Activated CD8-positive, alpha-beta memory T cell treated with anti-CD3 and anti-CD28 coated beads for 36 hours (primary cell): Measurements from ENCODE around the gene YPEL1. TPM values are rescaled to one million over a fixed set of nuclear protein-coding genes. Genes with fewer than 3 reads are reported as not detected.

Experiments
- CTCF ChIA-PET: fragments of 350-600 bp; sonication (Branson Sonifier 250); formaldehyde crosslinking; loops from one replicate; lab custom pipeline; 2021; ENCODE audit warnings: antibody characterized with exemption; lab: Charles Lee
- POLR2A ChIA-PET: fragments of 350-600 bp; sonication (Branson Sonifier 250); formaldehyde crosslinking; loops from one replicate; lab custom pipeline; 2021; ENCODE audit warnings: antibody characterized with exemption; lab: Charles Lee
- total RNA-seq, 2 experiments: library from RNA; stranded (reverse); gene quantifications; one replicate each; pipeline ENCODE4 v1.2.3, GENCODE V29; 2021

Gene YPEL1
- under 1 TPM; 0.50 to 0.63 TPM for total RNA-seq

DNA sequence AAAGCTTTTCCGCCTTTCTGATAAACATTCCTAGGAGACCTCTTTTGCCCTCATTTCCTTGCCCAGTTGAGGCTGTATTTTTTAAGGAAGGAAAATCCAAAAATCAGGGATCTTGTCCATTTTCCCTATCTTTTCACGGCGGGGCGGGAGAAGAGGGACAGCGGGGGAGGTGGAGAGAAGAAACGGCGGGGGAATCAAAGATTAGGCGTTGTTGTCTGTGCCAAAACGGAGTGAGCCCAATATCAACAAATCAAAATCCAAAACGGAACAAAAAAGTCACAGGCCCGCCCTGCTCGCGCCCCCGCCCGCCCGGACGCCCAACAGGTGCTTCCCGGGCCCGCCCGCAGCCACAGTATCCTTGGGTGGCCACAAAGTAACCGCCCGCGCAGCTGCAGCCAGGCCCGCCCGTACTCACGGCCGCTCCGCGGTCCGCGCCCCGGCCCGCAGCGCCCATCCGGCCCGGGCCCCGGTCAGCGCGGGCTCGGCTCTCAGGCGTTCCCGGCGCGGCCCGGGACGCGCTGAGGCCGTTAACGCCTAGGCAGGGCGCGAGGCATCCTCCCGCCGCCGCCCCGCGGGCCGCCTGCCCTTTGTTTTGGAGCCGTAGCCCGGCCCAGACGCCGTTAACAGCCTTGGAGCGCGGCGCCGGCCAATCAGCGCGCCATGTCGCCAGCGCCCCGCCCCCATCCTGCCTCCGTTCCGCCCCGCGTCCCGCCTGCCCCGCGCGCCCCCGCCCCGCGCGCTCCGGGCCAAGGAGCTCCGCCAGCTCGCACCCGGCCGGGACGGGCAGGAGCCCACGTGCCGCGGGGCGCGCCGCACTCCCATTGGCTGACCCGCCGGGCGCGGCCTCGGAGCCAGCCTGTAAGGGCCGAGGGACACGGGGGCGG is at the start of gene YPEL1:
Gene YPEL1, minus strand, starts transcription at position 595 of the 884 bp plus-strand sequence. CDS start 25,050 bp downstream, outside the sequence.
- CTCF ChIA-PET, result interaction anchor here (0.5 kb wide), 1 partner anchor 84 kb away, joined by 3 read pairs; no protein-coding TSS in a partner anchor
- POLR2A ChIA-PET, result interaction anchor here (0.5 to 1.0 kb wide), 5 partner anchors 26 to 141 kb away, joined by 3 to 5 read pairs (median 4); partner anchors contain the start of gene MAPK1

DNA sequence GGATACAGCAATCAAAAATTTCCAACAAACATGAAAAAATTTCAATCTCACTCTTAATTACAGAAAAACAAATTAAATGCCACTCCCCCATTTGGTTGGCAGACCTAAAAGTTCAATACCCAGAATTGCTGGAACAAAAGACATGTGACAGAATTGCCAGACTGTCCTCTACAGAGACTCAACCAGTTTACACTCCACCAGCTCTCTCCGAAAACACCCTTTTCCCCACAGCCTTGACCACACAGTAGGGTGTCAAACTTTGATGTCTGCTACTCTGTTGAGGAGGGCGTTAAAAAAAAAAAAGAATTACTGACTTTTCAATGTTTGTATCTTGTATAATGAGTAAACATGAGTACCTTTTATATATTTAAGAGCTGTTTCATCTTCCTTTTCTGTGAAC is 44.7 kb upstream of the YPEL1 start:
- POLR2A ChIA-PET, result interaction anchor here (0.7 kb wide), 2 partner anchors 19 to 43 kb away, joined by 5 to 6 read pairs; no protein-coding TSS in a partner anchor

GRCh38 chr22:21779444-21779843 is 43.9 kb upstream of the YPEL1 start:
- POLR2A ChIA-PET, result no interaction called here
- CTCF ChIA-PET, result no interaction called here

More for the DNA sequence above, 44.7 kb upstream of the YPEL1 start:
- CTCF ChIA-PET, result interaction anchor here (0.7 kb wide), 1 partner anchor 14 kb away, joined by 3 read pairs; no protein-coding TSS in a partner anchor

DNA sequence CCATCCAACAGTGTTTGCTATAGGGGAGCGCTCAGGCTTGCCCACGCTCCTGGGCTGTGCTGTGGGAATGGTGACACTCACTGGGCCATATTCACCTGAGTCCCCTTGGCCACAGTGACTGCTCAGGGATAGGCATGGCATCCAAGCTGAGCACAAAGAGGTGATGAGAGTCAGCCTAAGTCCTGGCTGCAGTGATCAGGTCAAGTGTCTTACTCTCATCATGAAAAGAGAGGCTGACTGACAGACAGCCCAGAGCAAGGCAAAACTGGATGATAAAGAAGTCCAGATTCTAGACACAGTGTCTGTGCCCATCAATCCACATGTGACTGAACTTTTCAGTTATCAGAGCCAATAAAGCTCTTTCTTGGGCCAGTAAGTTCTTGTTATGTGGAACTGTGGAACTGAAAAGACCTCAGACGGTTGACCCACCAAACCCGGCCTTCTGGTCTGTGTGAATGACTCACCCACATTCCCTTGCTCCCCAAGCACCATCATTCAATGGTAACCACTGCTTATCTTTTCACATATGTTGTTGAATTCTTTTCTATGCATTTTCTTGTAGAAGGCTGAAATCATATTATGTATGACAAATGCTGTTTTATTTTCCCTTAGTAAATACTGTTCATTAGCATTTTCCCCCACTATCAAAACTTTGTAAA is 43.2 kb upstream of the YPEL1 start:
- ChIA-PET CTCF (no interaction called here), POLR2A (no interaction called here)

- ChIA-PET CTCF (no interaction called here), POLR2A (interaction anchor here (0.8 kb wide), 1 partner anchor 9 kb away, joined by 3 read pairs; no protein-coding TSS in a partner anchor)
These were observed 36.0 kb upstream of the YPEL1 start for GRCh38 chr22:21771631-21771976.

DNA sequence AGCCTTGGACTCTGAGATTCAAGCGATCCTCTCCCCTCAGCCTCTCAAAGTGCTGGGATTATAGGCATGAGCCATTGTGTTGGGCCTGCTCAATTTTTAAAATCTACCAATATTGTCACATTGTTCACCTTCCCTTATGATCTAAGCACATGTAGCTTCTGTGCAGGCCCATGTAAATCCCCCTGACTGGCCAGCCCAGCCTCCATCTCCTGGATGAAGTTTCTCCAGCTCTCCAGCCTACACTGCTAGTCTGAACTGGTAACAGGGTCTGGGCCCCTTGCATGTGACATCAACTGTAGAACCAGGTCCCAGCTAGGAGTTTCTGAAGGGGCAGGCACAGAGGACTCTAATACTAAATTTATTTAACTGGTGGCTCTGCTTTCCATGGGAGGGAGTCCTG is 32.8 kb upstream of the YPEL1 start:
- ChIA-PET POLR2A (interaction anchor here (0.7 kb wide), 1 partner anchor 99 kb away, joined by 10 read pairs; the partner anchor contains the start of gene MAPK1), CTCF (interaction anchor here (0.6 to 1.2 kb wide), 2 partner anchors 13 to 49 kb away, joined by 3 to 4 read pairs; no protein-coding TSS in a partner anchor)

GRCh38 chr22:21766691-21767462 is 31.3 kb upstream of the YPEL1 start:
- CTCF ChIA-PET, result interaction anchor here (0.8 to 1.0 kb wide), 2 partner anchors 14 to 59 kb away, joined by 3 to 4 read pairs; no protein-coding TSS in a partner anchor
- POLR2A ChIA-PET, result interaction anchor here (0.6 to 1.6 kb wide), 2 partner anchors 57 to 110 kb away, joined by 3 to 6 read pairs; no protein-coding TSS in a partner anchor

DNA sequence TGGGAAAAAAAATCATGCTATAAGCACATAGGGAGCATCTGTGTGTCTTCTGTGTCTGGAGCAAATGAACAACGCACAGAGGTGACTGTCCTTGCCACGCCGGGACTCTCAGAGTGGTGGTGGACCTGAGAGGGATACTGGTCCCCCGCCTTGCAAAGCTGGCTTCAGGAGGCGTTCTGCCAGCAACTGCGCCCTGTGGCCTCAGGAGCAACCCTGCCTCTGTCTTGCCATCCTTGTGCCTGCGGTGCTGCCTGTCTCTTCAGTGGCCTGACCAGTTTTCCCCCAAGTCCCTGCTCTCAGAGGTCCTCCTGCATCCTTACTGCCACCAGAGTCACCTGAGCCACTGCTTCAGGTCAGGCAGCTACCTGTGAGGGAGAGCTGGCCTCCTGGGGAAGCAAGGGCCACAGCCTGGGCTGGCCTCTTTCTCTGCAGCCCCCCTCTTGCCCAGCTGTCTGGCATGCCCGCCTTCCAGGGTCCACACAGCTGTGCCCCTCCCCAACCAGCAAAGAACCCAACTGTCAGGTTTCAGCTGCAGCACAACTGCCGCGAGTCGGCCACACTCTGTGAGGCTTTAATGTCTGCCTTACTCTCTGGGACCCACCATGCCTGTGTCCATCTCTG is 30.4 kb upstream of the YPEL1 start:
- ChIA-PET CTCF (interaction anchor here (0.8 to 1.0 kb wide), 2 partner anchors 15 to 58 kb away, joined by 3 to 4 read pairs; no protein-coding TSS in a partner anchor), POLR2A (interaction anchor here (1.6 kb wide), 1 partner anchor 111 kb away, joined by 6 read pairs; no protein-coding TSS in a partner anchor)

- POLR2A ChIA-PET, result no interaction called here
- CTCF ChIA-PET, result no interaction called here
These were observed 28.6 kb upstream of the YPEL1 start for GRCh38 chr22:21764038-21764804.

GRCh38 chr22:21762712-21763581 is 27.4 kb upstream of the YPEL1 start:
- ChIA-PET CTCF (interaction anchor here (0.8 to 1.6 kb wide), 6 partner anchors 26 to 175 kb away, joined by 3 read pairs; no protein-coding TSS in a partner anchor), POLR2A (interaction anchor here (0.6 to 3.2 kb wide), 5 partner anchors 8 to 155 kb away, joined by 3 to 13 read pairs (median 6); partner anchors contain the start of gene MAPK1)

DNA sequence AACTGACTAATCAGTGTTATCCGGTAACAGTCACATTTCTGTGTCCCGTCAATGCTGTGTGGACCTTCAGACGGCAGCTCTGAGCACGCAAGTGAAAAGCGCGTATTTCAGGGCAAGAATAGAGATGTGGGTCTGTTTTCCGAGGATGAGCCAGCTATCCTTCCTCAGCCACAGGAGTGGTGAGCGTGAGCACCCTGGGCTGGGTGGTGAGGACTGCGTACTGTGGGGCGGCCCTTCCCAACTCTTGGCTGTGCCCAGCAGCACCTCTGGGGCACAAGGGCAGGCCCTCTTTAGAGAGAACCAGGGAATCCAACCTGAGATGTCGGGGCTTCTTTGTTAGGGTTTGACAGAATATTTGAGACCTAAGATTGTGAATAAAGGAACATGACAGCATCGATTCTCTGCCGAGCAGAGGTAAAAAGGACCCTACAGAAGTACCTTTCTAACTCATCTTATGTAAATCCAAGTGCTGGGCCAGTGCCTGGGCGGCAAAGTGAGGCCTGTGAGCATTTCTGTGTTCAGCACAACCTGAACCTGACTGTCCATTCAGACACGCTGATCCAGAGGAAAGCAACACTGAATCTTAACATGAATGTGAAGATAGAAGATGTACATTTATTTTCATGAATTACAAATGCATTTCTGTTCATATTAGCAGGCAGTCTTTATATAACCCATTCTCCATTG is 26.5 kb upstream of the YPEL1 start:
- POLR2A ChIA-PET, result interaction anchor here (0.6 to 3.2 kb wide), 4 partner anchors 105 to 154 kb away, joined by 6 to 13 read pairs (median 7); partner anchors contain the start of gene MAPK1
- CTCF ChIA-PET, result interaction anchor here (0.6 to 1.6 kb wide), 7 partner anchors 26 to 176 kb away, joined by 3 to 6 read pairs (median 3); no protein-coding TSS in a partner anchor

DNA sequence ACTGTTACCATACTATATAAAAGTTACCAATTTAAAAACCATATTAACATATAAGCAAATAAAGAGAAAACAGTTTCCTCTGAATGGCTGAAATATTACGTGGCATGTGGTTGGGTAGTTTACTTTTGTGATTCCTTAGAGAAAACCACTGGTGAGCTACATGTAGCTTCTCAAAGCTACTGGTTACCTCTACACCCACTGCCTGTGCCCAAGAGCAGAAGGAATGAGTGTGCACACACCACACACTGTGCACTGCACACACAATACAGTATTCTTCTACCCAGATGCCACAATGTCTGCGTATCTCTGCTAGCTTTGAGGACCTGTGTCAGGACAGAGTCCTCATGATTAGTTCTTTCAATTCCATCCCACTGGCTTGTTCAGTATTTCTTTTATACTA is 25.5 kb upstream of the YPEL1 start:
- ChIA-PET POLR2A (interaction anchor here (0.6 to 3.2 kb wide), 5 partner anchors 25 to 115 kb away, joined by 4 to 13 read pairs (median 5); partner anchors contain the start of genes MAPK1 and YPEL1), CTCF (interaction anchor here (1.4 kb wide), 1 partner anchor 177 kb away, joined by 6 read pairs; no protein-coding TSS in a partner anchor)

GRCh38 chr22:21760640-21761039 is 25.0 kb upstream of the YPEL1 start:
- POLR2A ChIA-PET, result interaction anchor here (0.6 to 3.2 kb wide), 4 partner anchors 25 to 116 kb away, joined by 4 to 13 read pairs (median 6); partner anchors contain the start of genes MAPK1 and YPEL1

GRCh38 chr22:21759646-21760376 is 24.2 kb upstream of the YPEL1 start:
- POLR2A ChIA-PET, result interaction anchor here (0.6 to 3.2 kb wide), 3 partner anchors 108 to 145 kb away, joined by 3 to 13 read pairs (median 7); partner anchors contain the start of gene MAPK1
- CTCF ChIA-PET, result interaction anchor here (0.6 kb wide), 1 partner anchor 22 kb away, joined by 3 read pairs; no protein-coding TSS in a partner anchor

More at GRCh38 chr22:21760640-21761039, 25.0 kb upstream of the YPEL1 start:
- CTCF ChIA-PET, result interaction anchor here (1.4 kb wide), 1 partner anchor 177 kb away, joined by 6 read pairs; no protein-coding TSS in a partner anchor
